SU-DHL-6 (cell line): ENCODE measurements around the gene PRSS38.

Experiments
- EZH2phosphoT487 ChIP-seq: fragments of 200-600 bp; sonication (generic), shearing (Covaris generic); conservative IDR thresholded peaks from 2 replicates; pipeline ENCODE4 v1.6.1; 2018; ENCODE audit warnings: mild to moderate bottlenecking, antibody characterized with exemption, low read length, moderate library complexity, mixed read lengths
- TF ChIP-seq, protein P1 (sequence below): fragments of 200-600 bp; sonication (generic); IDR thresholded peaks from one replicate; pipeline ENCODE4 v1.5.1; 2017; ENCODE audit warnings: antibody characterized with exemption, mild to moderate bottlenecking, low read length, moderate library complexity; ENCODE audit not compliant: insufficient read depth, poor library complexity, severe bottlenecking

DNA sequence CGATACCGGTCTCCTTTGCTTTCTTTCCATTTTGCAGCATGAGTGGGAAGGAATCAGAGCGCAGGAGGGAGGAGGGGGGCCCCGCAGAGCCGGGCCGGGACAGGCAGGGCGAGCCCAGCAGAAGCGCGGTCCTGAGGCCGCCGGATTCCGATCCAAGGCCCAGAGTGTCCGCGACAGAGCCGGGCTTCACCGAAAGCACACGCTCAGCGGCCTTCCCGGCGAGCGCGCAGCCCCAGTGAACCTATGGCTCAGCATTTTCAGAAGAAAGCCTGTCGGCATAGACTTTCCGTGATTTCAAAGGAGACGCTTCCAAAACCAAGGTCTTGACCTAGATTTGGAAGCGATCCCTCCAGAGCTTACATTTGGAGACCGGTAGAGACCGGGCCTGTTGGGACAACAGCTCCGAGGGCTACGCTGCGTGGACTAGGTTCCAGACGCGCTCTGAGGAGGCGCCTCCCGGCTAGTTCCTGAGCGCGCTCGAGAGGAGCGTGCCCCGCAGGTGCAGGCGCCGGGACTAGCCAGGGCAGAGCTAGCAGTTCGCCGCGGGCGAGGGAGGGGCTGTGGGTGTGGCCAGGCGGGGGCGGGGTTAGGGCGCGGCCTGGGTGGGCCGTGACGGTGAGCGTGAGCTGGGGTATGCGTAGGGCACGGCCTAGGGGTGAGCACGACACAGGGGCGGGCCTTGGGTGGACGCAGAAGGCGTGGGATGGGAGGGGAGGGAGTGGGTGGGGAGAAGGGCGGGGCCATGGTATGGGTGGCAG lies 27.8 kb upstream of the PRSS38 start:
- TF ChIP-seq, protein P1, sequence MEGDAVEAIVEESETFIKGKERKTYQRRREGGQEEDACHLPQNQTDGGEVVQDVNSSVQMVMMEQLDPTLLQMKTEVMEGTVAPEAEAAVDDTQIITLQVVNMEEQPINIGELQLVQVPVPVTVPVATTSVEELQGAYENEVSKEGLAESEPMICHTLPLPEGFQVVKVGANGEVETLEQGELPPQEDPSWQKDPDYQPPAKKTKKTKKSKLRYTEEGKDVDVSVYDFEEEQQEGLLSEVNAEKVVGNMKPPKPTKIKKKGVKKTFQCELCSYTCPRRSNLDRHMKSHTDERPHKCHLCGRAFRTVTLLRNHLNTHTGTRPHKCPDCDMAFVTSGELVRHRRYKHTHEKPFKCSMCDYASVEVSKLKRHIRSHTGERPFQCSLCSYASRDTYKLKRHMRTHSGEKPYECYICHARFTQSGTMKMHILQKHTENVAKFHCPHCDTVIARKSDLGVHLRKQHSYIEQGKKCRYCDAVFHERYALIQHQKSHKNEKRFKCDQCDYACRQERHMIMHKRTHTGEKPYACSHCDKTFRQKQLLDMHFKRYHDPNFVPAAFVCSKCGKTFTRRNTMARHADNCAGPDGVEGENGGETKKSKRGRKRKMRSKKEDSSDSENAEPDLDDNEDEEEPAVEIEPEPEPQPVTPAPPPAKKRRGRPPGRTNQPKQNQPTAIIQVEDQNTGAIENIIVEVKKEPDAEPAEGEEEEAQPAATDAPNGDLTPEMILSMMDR: no peak
- TF ChIP-seq EZH2phosphoT487: no peak
